ENCODE data around the gene HSPB6.

The HSPB6 gene, protein sequence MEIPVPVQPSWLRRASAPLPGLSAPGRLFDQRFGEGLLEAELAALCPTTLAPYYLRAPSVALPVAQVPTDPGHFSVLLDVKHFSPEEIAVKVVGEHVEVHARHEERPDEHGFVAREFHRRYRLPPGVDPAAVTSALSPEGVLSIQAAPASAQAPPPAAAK

DNA sequence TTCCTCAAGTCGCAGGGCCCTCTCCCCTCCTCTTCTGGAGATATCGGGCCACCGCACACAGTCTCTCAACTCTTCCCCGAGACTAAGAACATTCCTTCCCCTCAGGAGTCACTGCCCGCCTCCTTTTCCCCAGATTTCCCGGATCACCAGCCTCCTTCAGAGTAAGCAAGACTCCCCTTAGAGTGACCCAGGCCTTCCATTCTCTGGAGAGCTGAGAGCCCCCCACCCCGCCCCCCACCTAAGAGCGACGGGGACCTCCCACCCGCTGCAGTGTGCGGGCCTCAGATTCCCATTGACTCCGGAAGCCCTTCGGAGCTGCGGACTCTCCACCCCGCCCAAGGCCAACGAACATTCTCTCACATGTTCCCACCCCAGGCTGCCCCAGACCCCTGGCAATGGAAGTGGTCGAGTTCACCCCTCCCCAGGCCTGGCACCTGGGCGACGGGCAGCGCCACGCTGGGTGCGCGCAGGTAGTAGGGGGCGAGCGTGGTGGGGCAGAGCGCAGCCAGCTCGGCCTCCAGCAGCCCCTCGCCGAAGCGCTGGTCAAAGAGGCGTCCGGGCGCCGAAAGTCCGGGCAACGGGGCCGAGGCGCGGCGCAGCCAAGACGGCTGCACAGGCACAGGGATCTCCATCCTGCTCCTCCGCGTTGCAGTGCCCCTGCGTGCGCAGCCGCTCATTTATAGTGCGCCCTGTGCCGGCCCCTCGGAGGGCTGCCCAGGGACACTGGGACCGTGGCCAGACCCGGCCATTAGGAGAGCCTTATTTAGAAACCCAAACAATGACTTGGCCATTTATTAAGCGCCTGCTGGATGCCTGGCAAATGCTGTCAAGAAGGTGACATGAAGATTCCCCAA is at the start of gene HSPB6:
TSS of gene HSPB6 (minus strand) at position 653 of the 854 bp plus-strand sequence. CDS start at position 632, 21 bp downstream.
- H3K9ac ChIP-seq (ENCODE audit: low read length), result peak within 1 kb of the TSS; percentile 71
- no peaks in the 10 kb centered on the region for H3K9me3 ChIP-seq (ENCODE audit: low read length)
- TF ChIP-seq, protein P1, sequence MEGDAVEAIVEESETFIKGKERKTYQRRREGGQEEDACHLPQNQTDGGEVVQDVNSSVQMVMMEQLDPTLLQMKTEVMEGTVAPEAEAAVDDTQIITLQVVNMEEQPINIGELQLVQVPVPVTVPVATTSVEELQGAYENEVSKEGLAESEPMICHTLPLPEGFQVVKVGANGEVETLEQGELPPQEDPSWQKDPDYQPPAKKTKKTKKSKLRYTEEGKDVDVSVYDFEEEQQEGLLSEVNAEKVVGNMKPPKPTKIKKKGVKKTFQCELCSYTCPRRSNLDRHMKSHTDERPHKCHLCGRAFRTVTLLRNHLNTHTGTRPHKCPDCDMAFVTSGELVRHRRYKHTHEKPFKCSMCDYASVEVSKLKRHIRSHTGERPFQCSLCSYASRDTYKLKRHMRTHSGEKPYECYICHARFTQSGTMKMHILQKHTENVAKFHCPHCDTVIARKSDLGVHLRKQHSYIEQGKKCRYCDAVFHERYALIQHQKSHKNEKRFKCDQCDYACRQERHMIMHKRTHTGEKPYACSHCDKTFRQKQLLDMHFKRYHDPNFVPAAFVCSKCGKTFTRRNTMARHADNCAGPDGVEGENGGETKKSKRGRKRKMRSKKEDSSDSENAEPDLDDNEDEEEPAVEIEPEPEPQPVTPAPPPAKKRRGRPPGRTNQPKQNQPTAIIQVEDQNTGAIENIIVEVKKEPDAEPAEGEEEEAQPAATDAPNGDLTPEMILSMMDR (IDR thresholded peaks at IDR 0.05; ENCODE audit: low read length), result no peak
- TF ChIP-seq EZH2 (IDR thresholded peaks at IDR 0.05; ENCODE audit: borderline replicate concordance, low read length), result no peak
- no peaks in the 10 kb centered on the region for H3K27me3 ChIP-seq (ENCODE audit: insufficient read depth, low read length)
- H3K9me2 ChIP-seq (ENCODE audit: low read depth, low read length), result no peaks in the 10 kb centered on the region
- no peaks in the 10 kb centered on the region for H3F3A ChIP-seq (ENCODE audit: insufficient read depth, low read length)
- no peaks in the 10 kb centered on the region for H4K20me1 ChIP-seq (ENCODE audit: insufficient read depth, low read length)
- H3K4me2 ChIP-seq (ENCODE audit: low read length), result peak within 1 kb of the TSS; percentile 81
- H3K79me2 ChIP-seq (ENCODE audit: insufficient read depth, low read length), result no peaks in the 10 kb centered on the region
- H3K27ac ChIP-seq (ENCODE audit: low read depth, low read length, poor library complexity, severe bottlenecking), result peak within 1 kb of the TSS; percentile 70
- peaks cover 21% of the 10 kb centered on the region for H3K4me1 ChIP-seq (ENCODE audit: insufficient read depth, low read length, severe bottlenecking)
- H3K4me3 ChIP-seq (ENCODE audit: low read depth, low read length, poor library complexity, severe bottlenecking), result peak within 1 kb of the TSS; percentile 92
- H2AFZ ChIP-seq (ENCODE audit: low read length), result no peak within 1 kb of the TSS
- peaks cover 22% of the 10 kb centered on the region for H3K36me3 ChIP-seq (ENCODE audit: insufficient read depth, low read length)

DNA sequence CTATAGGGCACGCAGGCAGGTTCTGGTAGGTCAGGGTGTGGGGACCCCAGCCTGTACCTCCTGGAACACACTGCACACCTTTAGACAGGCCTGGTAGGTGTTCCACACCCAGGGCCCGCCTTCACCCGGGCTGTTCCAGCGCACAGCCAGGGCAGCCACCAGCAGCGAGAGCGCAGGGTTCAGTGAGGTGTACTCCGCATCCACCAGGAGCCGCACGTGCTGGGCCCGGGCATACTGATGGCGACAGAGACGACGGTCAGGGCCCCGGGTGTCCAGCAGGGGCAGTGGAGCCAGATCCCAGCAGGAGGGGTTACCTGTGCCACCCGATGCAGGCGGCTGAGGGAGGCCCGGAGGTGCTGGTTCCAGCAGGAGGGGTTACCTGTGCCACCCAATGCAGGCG is 49.8 kb upstream of the HSPB6 start:
- H2AFZ ChIP-seq (ENCODE audit: low read length), result no peak overlapping the region
- H3K9me2 ChIP-seq (ENCODE audit: low read depth, low read length), result no peaks in the 10 kb centered on the region
- no peaks in the 10 kb centered on the region for H3K79me2 ChIP-seq (ENCODE audit: insufficient read depth, low read length)
- no peaks in the 10 kb centered on the region for H3K4me1 ChIP-seq (ENCODE audit: insufficient read depth, low read length, severe bottlenecking)
- no peak overlapping the region for H3K4me3 ChIP-seq (ENCODE audit: low read depth, low read length, poor library complexity, severe bottlenecking)
- H3K4me2 ChIP-seq (ENCODE audit: low read length), result no peak overlapping the region
- H3K9me3 ChIP-seq (ENCODE audit: low read length), result no peaks in the 10 kb centered on the region
- no peak for TF ChIP-seq EZH2 (IDR thresholded peaks at IDR 0.05; ENCODE audit: borderline replicate concordance, low read length)
- TF ChIP-seq, protein P1 (IDR thresholded peaks at IDR 0.05; ENCODE audit: low read length), result no peak
- H4K20me1 ChIP-seq (ENCODE audit: insufficient read depth, low read length), result no peaks in the 10 kb centered on the region
- H3K36me3 ChIP-seq (ENCODE audit: insufficient read depth, low read length), result no peaks in the 10 kb centered on the region
- no peaks in the 10 kb centered on the region for H3F3A ChIP-seq (ENCODE audit: insufficient read depth, low read length)
- H3K27ac ChIP-seq (ENCODE audit: low read depth, low read length, poor library complexity, severe bottlenecking), result no peak overlapping the region
- H3K9ac ChIP-seq (ENCODE audit: low read length), result no peak overlapping the region
- 0 out of 2 replicates have a peak, but pooled peaks cover 10% of the 10 kb centered on the region for H3K27me3 ChIP-seq (ENCODE audit: insufficient read depth, low read length)

DNA sequence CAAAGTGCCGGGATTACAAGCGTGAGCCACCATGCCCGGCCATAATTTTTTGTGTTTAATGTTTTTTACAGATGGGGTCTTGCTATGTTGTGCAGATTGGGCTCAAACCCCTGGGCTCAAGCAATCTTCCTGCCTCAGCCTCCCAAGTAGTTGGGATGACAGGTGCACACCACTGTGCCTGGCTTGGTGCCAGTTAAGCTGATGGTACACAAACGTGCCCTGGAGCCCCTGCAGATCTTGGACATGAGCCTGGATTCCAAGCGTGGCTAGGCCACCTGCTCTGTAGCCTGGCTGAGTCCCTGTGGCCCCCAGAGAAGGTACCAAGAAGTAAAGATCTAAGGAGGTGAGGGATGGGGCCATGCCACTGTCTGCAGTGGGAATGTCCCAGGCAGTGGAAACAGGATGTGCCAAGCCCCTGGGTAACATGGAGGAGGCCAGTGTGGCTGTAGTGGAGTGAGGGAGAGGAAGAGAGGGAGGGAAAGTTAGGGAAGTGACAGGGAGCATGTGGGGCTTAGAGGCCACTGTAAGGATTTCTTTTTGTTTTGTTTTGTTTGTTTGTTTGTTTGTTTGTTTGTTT is 48.8 kb upstream of the HSPB6 start:
- no peak overlapping the region for H3K9ac ChIP-seq (ENCODE audit: low read length)

More for the DNA sequence above, 48.8 kb upstream of the HSPB6 start:
- no peaks in the 10 kb centered on the region for H3K79me2 ChIP-seq (ENCODE audit: insufficient read depth, low read length)
- H2AFZ ChIP-seq (ENCODE audit: low read length), result no peak overlapping the region
- no peak overlapping the region for H3K4me2 ChIP-seq (ENCODE audit: low read length)
- no peak overlapping the region for H3K4me3 ChIP-seq (ENCODE audit: low read depth, low read length, poor library complexity, severe bottlenecking)
- H3K27ac ChIP-seq (ENCODE audit: low read depth, low read length, poor library complexity, severe bottlenecking), result no peak overlapping the region
- no peaks in the 10 kb centered on the region for H3K9me3 ChIP-seq (ENCODE audit: low read length)
- H3K9me2 ChIP-seq (ENCODE audit: low read depth, low read length), result no peaks in the 10 kb centered on the region
- no peaks in the 10 kb centered on the region for H4K20me1 ChIP-seq (ENCODE audit: insufficient read depth, low read length)
- H3K4me1 ChIP-seq (ENCODE audit: insufficient read depth, low read length, severe bottlenecking), result no peaks in the 10 kb centered on the region
- TF ChIP-seq, protein P1 (IDR thresholded peaks at IDR 0.05; ENCODE audit: low read length), result no peak
- no peak for TF ChIP-seq EZH2 (IDR thresholded peaks at IDR 0.05; ENCODE audit: borderline replicate concordance, low read length)
- 0 out of 2 replicates have a peak, but pooled peaks cover 10% of the 10 kb centered on the region for H3K27me3 ChIP-seq (ENCODE audit: insufficient read depth, low read length)
- no peaks in the 10 kb centered on the region for H3K36me3 ChIP-seq (ENCODE audit: insufficient read depth, low read length)
- no peaks in the 10 kb centered on the region for H3F3A ChIP-seq (ENCODE audit: insufficient read depth, low read length)

All from OCI-LY1 (cell line).